K562 (cell line): ENCODE data around the gene ZNF628. TPM values are rescaled to one million over a fixed set of nuclear protein-coding genes. Genes with fewer than 3 reads are reported as not detected.
A peak's percentile ranks its signal among the peaks of the same experiment; 100 is the strongest.

Source experiments
- CCAR2 ChIP-seq: fragments of 200-400 bp; formaldehyde crosslinking; IDR thresholded peaks from 2 replicates; pipeline ENCODE4 v1.6.1; 2017; ENCODE audit warnings: mild to moderate bottlenecking, low read depth, low read length
- KAT2B ChIP-seq: IDR thresholded peaks from one replicate; pipeline ENCODE4 v1.6.1; 2012; ENCODE audit warnings: low read depth, mild to moderate bottlenecking, control low read depth, inconsistent platforms, low read length, moderate library complexity
- KHSRP ChIP-seq: fragments of 450-650 bp; IDR thresholded peaks from 2 replicates; pipeline ENCODE4 v1.6.1; 2017
- MECOM ChIP-seq: fragments of 250-450 bp; sonication (Bioruptor Pico); IDR thresholded peaks from 2 replicates; pipeline ENCODE4 v1.8.0; 2022; ENCODE audit warnings: inconsistent platforms
- RAD21 ChIP-seq, 2 experiments: fragments of 250-450 bp in 1 of 2; fragments of 450-650 bp in 1 of 2; sonication (Bioruptor Pico) in 1 of 2; formaldehyde crosslinking in 1 of 2; IDR thresholded peaks in 1 of 2; conservative IDR thresholded peaks in 1 of 2; 2 replicates each; pipeline versions ENCODE4 v1.4.0 to v1.8.0; 2020 to 2022; ENCODE audit warnings: mild to moderate bottlenecking in 2 of 2, moderate library complexity in 1 of 2
- SIN3A ChIP-seq, 2 experiments: fragments of 150-350 bp in 1 of 2; IDR thresholded peaks; 2 replicates each; pipeline ENCODE4 v1.6.1; 2011 to 2016; ENCODE audit warnings: borderline replicate concordance in 2 of 2, low read depth in 2 of 2, low read length in 2 of 2, mild to moderate bottlenecking in 2 of 2, moderate library complexity in 2 of 2; ENCODE audit not compliant: control insufficient read depth in 1 of 2
- SRSF3 ChIP-seq: fragments of 200-400 bp; formaldehyde crosslinking; IDR thresholded peaks from 2 replicates; pipeline ENCODE4 v1.6.1; 2016; ENCODE audit warnings: mild to moderate bottlenecking, low read length, moderate library complexity; ENCODE audit not compliant: insufficient read depth
- TRIM24 ChIP-seq, 2 experiments: fragments of 450-650 bp; IDR thresholded peaks; 2 replicates each; pipeline ENCODE4 v1.6.1; 2016
- ZBTB8A ChIP-seq: fragments of 450-650 bp; IDR thresholded peaks from 2 replicates; pipeline ENCODE4 v1.6.1; 2018; ENCODE audit warnings: mild to moderate bottlenecking, moderate library complexity; ENCODE audit not compliant: partially characterized antibody
- ZNF445 ChIP-seq: fragments of 250-450 bp; sonication (Bioruptor Pico); IDR thresholded peaks from 2 replicates; pipeline ENCODE4 v1.4.0; 2020; ENCODE audit warnings: low read depth, mild to moderate bottlenecking, moderate library complexity
- ZNF551 ChIP-seq: fragments of 250-450 bp; sonication (Bioruptor Pico); IDR thresholded peaks from 2 replicates; pipeline ENCODE4 v1.5.0; 2021; ENCODE audit warnings: mild to moderate bottlenecking, moderate library complexity
- ZNF695 ChIP-seq: fragments of 450-650 bp; formaldehyde crosslinking; IDR thresholded peaks from 2 replicates; pipeline ENCODE4 v1.4.0; 2020; ENCODE audit warnings: mild to moderate bottlenecking, moderate library complexity
- polyA plus RNA-seq, 8 experiments: library from polyadenylated mRNA; depleted of rRNA in 4 of 8; stranded (reverse) in 5 of 8; unstranded in 3 of 8; fragments of >200 nt; fragmentation: Nextera tagmentation in 2 of 8; fragmentation: Illumina TruSeq in 1 of 8; extraction: Ambion mirVana in 2 of 8; extraction: Trizol in 1 of 8; gene quantifications; 2 replicates each; pipeline versions ENCODE4 v1.2.1 to v1.2.3, GENCODE V29; 2011 to 2014; ENCODE audit warnings: inconsistent platforms in 1 of 8, missing spikeins in 1 of 8
- total RNA-seq, 7 experiments: library from RNA; depleted of rRNA in 6 of 7; stranded (reverse); fragments of >200 nt in 6 of 7; fragmentation: Illumina TruSeq in 2 of 7; extraction: Trizol in 2 of 7; gene quantifications; 2 replicates each; pipeline versions ENCODE4 v1.2.1 to v1.2.3, GENCODE V29; 2011 to 2021; ENCODE audit warnings: low replicate concordance in 1 of 7
- TF ChIP-seq, protein P1 (sequence below): fragments of 450-650 bp; IDR thresholded peaks from 2 replicates; pipeline ENCODE4 v1.6.1; 2016; ENCODE audit warnings: low read depth
- TF ChIP-seq, protein P2 (sequence below): fragments of 250-450 bp; sonication (Bioruptor Pico); IDR thresholded peaks from 2 replicates; pipeline ENCODE4 v1.4.0; 2020; ENCODE audit warnings: mild to moderate bottlenecking, moderate library complexity
- TF ChIP-seq, protein P3 (sequence below): fragments of 450-650 bp; formaldehyde crosslinking; IDR thresholded peaks from 2 replicates; pipeline ENCODE4 v1.4.0; 2022; ENCODE audit warnings: mild to moderate bottlenecking, moderate library complexity
- TF ChIP-seq, protein P4 (sequence below): sonication (generic); formaldehyde crosslinking; IDR thresholded peaks from 2 replicates; pipeline ENCODE4 v1.8.0; 2022; ENCODE audit warnings: mild to moderate bottlenecking, missing genetic modification reagents

The ZNF628 gene
- total and polyA plus RNA-seq, 9 of the 15 experiments (the other 6 are each of a cell fraction or from before 2014, with no cell fraction given) = 0.13 to 13.6 (median 2.2) TPM; not detected in 3

DNA sequence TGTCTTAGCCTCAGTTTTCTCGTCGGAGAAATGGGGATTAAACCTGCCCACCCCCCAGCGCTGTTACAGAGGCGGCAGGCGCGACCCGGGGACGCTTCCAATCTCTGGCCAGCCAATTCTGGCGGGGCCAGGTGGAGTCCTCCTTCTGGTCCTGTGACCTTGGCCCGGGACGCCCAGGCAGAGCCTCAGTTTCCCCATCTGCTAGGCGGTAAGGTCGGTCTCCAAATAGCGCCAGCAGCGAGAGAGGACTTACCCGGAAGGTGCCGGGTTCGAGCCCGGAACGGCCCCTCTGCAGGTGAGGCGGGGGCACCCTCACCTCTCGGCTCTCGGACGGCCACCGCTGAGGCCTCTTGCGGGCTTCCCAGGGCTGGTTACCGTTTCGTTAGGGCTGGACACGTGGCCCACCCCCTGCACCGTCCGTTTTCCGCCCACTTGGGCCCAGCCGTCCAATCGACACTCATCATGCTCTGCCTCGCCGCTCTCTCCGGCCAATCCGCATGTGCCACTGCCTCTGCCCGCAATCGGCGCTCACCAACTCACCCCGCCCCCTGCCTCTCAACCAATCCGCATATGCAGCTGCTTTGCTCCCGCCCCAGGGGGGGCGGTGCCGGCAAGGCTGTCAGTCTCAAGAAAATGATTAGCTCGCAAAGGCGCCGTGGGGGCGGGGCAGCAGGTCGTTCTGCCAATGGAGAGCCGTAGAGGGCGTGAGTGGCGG lies 15.0 kb upstream of the ZNF628 start, which contains the start of gene ISOC2 (continued):
- TF ChIP-seq, protein P1, sequence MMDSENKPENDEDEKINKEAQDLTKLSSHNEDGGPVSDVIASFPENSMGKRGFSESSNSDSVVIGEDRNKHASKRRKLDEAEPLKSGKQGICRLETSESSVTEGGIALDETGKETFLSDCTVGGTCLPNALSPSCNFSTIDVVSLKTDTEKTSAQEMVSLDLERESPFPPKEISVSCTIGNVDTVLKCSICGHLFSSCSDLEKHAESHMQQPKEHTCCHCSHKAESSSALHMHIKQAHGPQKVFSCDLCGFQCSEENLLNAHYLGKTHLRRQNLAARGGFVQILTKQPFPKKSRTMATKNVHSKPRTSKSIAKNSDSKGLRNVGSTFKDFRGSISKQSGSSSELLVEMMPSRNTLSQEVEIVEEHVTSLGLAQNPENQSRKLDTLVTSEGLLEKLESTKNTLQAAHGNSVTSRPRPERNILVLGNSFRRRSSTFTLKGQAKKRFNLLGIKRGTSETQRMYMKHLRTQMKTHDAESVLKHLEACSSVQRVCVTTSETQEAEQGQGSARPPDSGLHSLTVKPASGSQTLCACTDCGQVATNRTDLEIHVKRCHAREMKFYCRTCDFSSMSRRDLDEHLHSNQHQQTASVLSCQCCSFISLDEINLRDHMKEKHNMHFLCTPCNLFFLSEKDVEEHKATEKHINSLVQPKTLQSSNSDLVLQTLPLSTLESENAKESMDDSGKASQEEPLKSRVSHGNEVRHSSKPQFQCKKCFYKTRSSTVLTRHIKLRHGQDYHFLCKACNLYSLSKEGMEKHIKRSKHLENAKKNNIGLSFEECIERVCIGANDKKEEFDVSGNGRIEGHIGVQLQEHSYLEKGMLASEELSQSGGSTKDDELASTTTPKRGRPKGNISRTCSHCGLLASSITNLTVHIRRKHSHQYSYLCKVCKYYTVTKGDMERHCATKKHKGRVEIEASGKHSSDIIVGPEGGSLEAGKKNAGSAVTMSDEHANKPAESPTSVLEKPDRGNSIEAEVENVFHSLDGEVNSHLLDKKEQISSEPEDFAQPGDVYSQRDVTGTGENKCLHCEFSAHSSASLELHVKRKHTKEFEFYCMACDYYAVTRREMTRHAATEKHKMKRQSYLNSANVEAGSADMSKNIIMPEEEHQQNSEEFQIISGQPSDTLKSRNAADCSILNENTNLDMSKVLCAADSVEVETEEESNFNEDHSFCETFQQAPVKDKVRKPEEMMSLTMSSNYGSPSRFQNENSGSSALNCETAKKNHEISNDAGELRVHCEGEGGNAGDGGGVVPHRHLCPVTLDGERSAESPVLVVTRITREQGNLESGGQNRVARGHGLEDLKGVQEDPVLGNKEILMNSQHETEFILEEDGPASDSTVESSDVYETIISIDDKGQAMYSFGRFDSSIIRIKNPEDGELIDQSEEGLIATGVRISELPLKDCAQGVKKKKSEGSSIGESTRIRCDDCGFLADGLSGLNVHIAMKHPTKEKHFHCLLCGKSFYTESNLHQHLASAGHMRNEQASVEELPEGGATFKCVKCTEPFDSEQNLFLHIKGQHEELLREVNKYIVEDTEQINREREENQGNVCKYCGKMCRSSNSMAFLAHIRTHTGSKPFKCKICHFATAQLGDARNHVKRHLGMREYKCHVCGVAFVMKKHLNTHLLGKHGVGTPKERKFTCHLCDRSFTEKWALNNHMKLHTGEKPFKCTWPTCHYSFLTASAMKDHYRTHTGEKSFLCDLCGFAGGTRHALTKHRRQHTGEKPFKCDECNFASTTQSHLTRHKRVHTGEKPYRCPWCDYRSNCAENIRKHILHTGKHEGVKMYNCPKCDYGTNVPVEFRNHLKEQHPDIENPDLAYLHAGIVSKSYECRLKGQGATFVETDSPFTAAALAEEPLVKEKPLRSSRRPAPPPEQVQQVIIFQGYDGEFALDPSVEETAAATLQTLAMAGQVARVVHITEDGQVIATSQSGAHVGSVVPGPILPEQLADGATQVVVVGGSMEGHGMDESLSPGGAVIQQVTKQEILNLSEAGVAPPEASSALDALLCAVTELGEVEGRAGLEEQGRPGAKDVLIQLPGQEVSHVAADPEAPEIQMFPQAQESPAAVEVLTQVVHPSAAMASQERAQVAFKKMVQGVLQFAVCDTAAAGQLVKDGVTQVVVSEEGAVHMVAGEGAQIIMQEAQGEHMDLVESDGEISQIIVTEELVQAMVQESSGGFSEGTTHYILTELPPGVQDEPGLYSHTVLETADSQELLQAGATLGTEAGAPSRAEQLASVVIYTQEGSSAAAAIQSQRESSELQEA = no peak
- TF ChIP-seq, protein P2, sequence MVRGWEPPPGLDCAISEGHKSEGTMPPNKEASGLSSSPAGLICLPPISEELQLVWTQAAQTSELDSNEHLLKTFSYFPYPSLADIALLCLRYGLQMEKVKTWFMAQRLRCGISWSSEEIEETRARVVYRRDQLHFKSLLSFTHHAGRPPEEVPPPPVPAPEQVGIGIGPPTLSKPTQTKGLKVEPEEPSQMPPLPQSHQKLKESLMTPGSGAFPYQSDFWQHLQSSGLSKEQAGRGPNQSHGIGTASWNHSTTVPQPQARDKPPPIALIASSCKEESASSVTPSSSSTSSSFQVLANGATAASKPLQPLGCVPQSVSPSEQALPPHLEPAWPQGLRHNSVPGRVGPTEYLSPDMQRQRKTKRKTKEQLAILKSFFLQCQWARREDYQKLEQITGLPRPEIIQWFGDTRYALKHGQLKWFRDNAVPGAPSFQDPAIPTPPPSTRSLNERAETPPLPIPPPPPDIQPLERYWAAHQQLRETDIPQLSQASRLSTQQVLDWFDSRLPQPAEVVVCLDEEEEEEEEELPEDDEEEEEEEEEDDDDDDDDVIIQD = no peak
- TF ChIP-seq ZNF445 (CRISPR knock-in tag) (no peak), ZBTB8A (no peak), SIN3A (IDR thresholded peaks at IDR 0.05; ENCODE audit: borderline replicate concordance in 2 of 2, control insufficient read depth in 1 of 2, low read depth in 2 of 2, low read length in 2 of 2) (peak in 1 of 2 experiments; percentile 88; a peak in 1 of 4 replicates), SRSF3 (0 out of 2 replicates have a peak, but pooled peaks have one; percentile 92), TRIM24 (IDR thresholded peaks at IDR 0.05) (peak in 1 of 2 experiments; percentile 39; a peak in 1 of 4 replicates), ZNF551 (no peak), MECOM (CRISPR knock-in tag) (no peak), ZNF695 (CRISPR knock-in tag) (no peak), KHSRP (no peak), CCAR2 (no peak), KAT2B (no peak), RAD21 (CRISPR knock-in tag; conservative IDR thresholded peaks at IDR 0.05 in 1 of 2, IDR thresholded peaks at IDR 0.05 in 1 of 2) (no peak)
- TF ChIP-seq, protein P3, sequence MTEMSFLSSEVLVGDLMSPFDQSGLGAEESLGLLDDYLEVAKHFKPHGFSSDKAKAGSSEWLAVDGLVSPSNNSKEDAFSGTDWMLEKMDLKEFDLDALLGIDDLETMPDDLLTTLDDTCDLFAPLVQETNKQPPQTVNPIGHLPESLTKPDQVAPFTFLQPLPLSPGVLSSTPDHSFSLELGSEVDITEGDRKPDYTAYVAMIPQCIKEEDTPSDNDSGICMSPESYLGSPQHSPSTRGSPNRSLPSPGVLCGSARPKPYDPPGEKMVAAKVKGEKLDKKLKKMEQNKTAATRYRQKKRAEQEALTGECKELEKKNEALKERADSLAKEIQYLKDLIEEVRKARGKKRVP = no peak
- TF ChIP-seq, protein P4, sequence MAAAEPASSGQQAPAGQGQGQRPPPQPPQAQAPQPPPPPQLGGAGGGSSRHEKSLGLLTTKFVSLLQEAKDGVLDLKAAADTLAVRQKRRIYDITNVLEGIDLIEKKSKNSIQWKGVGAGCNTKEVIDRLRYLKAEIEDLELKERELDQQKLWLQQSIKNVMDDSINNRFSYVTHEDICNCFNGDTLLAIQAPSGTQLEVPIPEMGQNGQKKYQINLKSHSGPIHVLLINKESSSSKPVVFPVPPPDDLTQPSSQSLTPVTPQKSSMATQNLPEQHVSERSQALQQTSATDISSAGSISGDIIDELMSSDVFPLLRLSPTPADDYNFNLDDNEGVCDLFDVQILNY (CRISPR knock-in tag) = no peak
